GM12878 (cell line): Measurements from ENCODE around the gene KLF15.

Source experiments
- BCL3 ChIP-seq: IDR thresholded peaks from 2 replicates; pipeline ENCODE4 v1.6.1; 2011; ENCODE audit warnings: borderline replicate concordance, low read depth, mild to moderate bottlenecking, moderate library complexity, low read length; ENCODE audit not compliant: insufficient read depth, poor library complexity, severe bottlenecking
- CTCF ChIP-seq, 3 experiments: IDR thresholded peaks in 2 of 3; conservative IDR thresholded peaks in 1 of 3; 2 replicates each; pipeline ENCODE4 v1.5.1; 2011; ENCODE audit warnings: low read depth in 3 of 3, low read length in 3 of 3, mild to moderate bottlenecking in 3 of 3, control low read depth in 2 of 3, moderate library complexity in 2 of 3, inconsistent platforms in 1 of 3, mixed read lengths in 1 of 3; ENCODE audit not compliant: control insufficient read depth in 2 of 3, insufficient read depth in 1 of 3; ENCODE audit errors: extremely low read depth in 1 of 3
- EP300 ChIP-seq, 2 experiments: fragments of 150-350 bp in 1 of 2; IDR thresholded peaks; 2 replicates each; pipeline ENCODE4 v1.6.1; 2011 to 2012; ENCODE audit warnings: low read depth in 2 of 2, low read length in 2 of 2, borderline replicate concordance in 1 of 2, improper control_type of control experiment in 1 of 2, inconsistent platforms in 1 of 2; ENCODE audit not compliant: control insufficient read depth in 1 of 2
- ESRRA ChIP-seq: IDR thresholded peaks from 2 replicates; pipeline ENCODE4 v1.6.1; 2012; ENCODE audit warnings: mild to moderate bottlenecking, low read length, improper control_type of control experiment
- HDAC6 ChIP-seq: fragments of 200-600 bp; sonication (generic); IDR thresholded peaks from one replicate; pipeline ENCODE4 v1.8.0; 2017; ENCODE audit warnings: antibody characterized with exemption; ENCODE audit not compliant: unreplicated experiment
- ZNF274 ChIP-seq: IDR thresholded peaks from one replicate; pipeline ENCODE4 v1.8.0; 2011; ENCODE audit not compliant: insufficient read length, insufficient read depth
- TF ChIP-seq, protein P1 (sequence below): fragments of 450-650 bp; IDR thresholded peaks from 2 replicates; pipeline ENCODE4 v1.6.1; 2017; ENCODE audit warnings: mild to moderate bottlenecking
- TF ChIP-seq, protein P2 (sequence below): fragments of 450-650 bp; IDR thresholded peaks from 2 replicates; pipeline ENCODE4 v1.6.1; 2014; ENCODE audit warnings: mild to moderate bottlenecking

DNA sequence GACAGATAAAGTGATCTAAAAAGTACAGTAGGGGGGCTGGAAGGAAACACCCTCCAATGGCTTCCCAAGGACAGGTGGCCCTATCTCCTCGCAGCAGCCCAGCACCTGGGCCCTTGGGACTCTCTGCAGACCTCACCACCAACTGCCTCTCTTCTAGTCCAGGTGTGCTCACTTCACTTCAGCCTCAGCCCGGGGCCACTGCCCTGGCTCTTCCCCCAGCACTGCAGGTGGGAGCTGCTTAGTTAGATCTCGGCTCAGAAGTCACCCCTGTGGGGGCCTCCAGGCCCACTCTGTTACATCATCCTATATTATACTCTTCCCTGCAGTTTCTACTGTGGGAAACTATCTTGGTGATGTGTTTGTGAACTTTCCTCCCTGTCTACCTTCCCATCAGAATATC, 2.0 kb downstream of the KLF15 start:
- TF ChIP-seq, protein P1, sequence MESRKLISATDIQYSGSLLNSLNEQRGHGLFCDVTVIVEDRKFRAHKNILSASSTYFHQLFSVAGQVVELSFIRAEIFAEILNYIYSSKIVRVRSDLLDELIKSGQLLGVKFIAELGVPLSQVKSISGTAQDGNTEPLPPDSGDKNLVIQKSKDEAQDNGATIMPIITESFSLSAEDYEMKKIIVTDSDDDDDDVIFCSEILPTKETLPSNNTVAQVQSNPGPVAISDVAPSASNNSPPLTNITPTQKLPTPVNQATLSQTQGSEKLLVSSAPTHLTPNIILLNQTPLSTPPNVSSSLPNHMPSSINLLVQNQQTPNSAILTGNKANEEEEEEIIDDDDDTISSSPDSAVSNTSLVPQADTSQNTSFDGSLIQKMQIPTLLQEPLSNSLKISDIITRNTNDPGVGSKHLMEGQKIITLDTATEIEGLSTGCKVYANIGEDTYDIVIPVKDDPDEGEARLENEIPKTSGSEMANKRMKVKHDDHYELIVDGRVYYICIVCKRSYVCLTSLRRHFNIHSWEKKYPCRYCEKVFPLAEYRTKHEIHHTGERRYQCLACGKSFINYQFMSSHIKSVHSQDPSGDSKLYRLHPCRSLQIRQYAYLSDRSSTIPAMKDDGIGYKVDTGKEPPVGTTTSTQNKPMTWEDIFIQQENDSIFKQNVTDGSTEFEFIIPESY, result no peak
- TF ChIP-seq BCL3, result no peak
- no peak for TF ChIP-seq EP300 (IDR thresholded peaks at IDR 0.05; ENCODE audit: borderline replicate concordance in 1 of 2, control insufficient read depth in 1 of 2, low read depth in 2 of 2, low read length in 2 of 2)
- TF ChIP-seq ZNF274, result no peak
- TF ChIP-seq CTCF (IDR thresholded peaks at IDR 0.05 in 2 of 3, conservative IDR thresholded peaks at IDR 0.05 in 1 of 3; ENCODE audit: control insufficient read depth in 2 of 3, extremely low read depth in 1 of 3, insufficient read depth in 1 of 3, low read depth in 3 of 3, low read length in 3 of 3), result no peak
- TF ChIP-seq, protein P2, sequence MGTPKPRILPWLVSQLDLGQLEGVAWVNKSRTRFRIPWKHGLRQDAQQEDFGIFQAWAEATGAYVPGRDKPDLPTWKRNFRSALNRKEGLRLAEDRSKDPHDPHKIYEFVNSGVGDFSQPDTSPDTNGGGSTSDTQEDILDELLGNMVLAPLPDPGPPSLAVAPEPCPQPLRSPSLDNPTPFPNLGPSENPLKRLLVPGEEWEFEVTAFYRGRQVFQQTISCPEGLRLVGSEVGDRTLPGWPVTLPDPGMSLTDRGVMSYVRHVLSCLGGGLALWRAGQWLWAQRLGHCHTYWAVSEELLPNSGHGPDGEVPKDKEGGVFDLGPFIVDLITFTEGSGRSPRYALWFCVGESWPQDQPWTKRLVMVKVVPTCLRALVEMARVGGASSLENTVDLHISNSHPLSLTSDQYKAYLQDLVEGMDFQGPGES, result no peak
- TF ChIP-seq ESRRA, result no peak
- TF ChIP-seq HDAC6, result no peak
